Bronchial epithelial cell (primary cell): ENCODE measurements around the gene RIC3. TPM values are rescaled to one million over a fixed set of nuclear protein-coding genes. Genes with fewer than 3 reads are reported as not detected.

Source experiments
- DNase-seq: peaks from one replicate; pipeline ENCODE4 v3.0.0-alpha.2; 2010; ENCODE audit warnings: low read depth
- FAIRE-seq: peaks from 2 replicates; lab custom pipeline; 2011; peaks lifted over from hg19 to GRCh38; lab: Jason Lieb, UNC
- H3K27me3 ChIP-seq: 2 replicates; pipeline ENCODE4 v1.5.1; 2011; ENCODE audit warnings: low read length; ENCODE audit not compliant: control insufficient read depth, insufficient read depth
- H3K36me3 ChIP-seq: 2 replicates; pipeline ENCODE4 v1.5.1; 2011; ENCODE audit warnings: low read length; ENCODE audit not compliant: control insufficient read depth, insufficient read depth
- H3K4me3 ChIP-seq: 2 replicates; pipeline ENCODE4 v1.5.1; 2011; ENCODE audit warnings: mild to moderate bottlenecking, low read depth, low read length, control low read depth
- CTCF ChIP-seq: IDR thresholded peaks from 2 replicates; pipeline ENCODE4 v1.5.1; 2011; ENCODE audit warnings: mild to moderate bottlenecking, moderate library complexity, low read length, control low read depth, inconsistent platforms; ENCODE audit not compliant: insufficient read depth, severe bottlenecking
- total RNA-seq: library from RNA; depleted of rRNA; stranded (reverse); fragments of >200 nt; gene quantifications from 2 replicates; pipeline ENCODE4 v1.2.1, GENCODE V29; 2014

The RIC3 gene
- total RNA-seq, 1 donor from 2014 or later: 0.26 TPM

GRCh38 chr11:8087756-8088155 is 81.1 kb downstream of the RIC3 start:
- DNase-seq (no peak), FAIRE-seq (no peak)
- no peaks in the 10 kb centered on the region for H3K36me3 ChIP-seq
- H3K4me3 ChIP-seq: no peak overlapping the region
- TF ChIP-seq CTCF: no peak
- H3K27me3 ChIP-seq: peaks cover 7% of the 10 kb centered on the region

- H3K27me3 ChIP-seq: peaks cover 8% of the 10 kb centered on the region
- no peaks in the 10 kb centered on the region for H3K36me3 ChIP-seq
- DNase-seq (no peak), FAIRE-seq (no peak)
- peak; percentile 29 for TF ChIP-seq CTCF
- H3K4me3 ChIP-seq: no peak overlapping the region
These were observed 81.6 kb downstream of the RIC3 start for GRCh38 chr11:8087185-8087584.

- Histone ChIP-seq H3K36me3 (no peaks in the 10 kb centered on the region), H3K27me3 (peaks cover 13% of the 10 kb centered on the region), H3K4me3 (no peak overlapping the region)
- FAIRE-seq: no peak
- TF ChIP-seq CTCF: no peak
- no peak for DNase-seq
These were observed 82.3 kb downstream of the RIC3 start for GRCh38 chr11:8086571-8086970.

- FAIRE-seq: no peak
- Histone ChIP-seq H3K36me3 (no peaks in the 10 kb centered on the region), H3K27me3 (peaks cover 13% of the 10 kb centered on the region), H3K4me3 (no peak overlapping the region)
- DNase-seq: no peak
- no peak for TF ChIP-seq CTCF
These were observed 82.8 kb downstream of the RIC3 start for GRCh38 chr11:8086001-8086479.

GRCh38 chr11:8085011-8085645 is 83.7 kb downstream of the RIC3 start:
- FAIRE-seq: no peak
- no peak for DNase-seq

More at GRCh38 chr11:8085011-8085645, 83.7 kb downstream of the RIC3 start:
- Histone ChIP-seq H3K4me3 (no peak overlapping the region), H3K27me3 (peaks cover 16% of the 10 kb centered on the region), H3K36me3 (no peaks in the 10 kb centered on the region)
- no peak for TF ChIP-seq CTCF
